NB4 (cell line): ENCODE results near the gene ZNF362.

Experiments
- DNase-seq: peaks from one replicate; pipeline ENCODE4 v3.0.0; 2010; ENCODE audit warnings: low read depth
- H3K4me3 ChIP-seq: one replicate; pipeline ENCODE4 v1.5.1; 2011; ENCODE audit warnings: mild to moderate bottlenecking, low read depth, low read length, moderate library complexity
- MYC ChIP-seq: IDR thresholded peaks from 2 replicates; pipeline ENCODE4 v1.6.1; 2011; ENCODE audit warnings: low read depth, low read length
- POLR2A ChIP-seq: IDR thresholded peaks from 2 replicates; pipeline ENCODE4 v1.6.1; 2011; ENCODE audit warnings: mild to moderate bottlenecking; ENCODE audit not compliant: insufficient read length; ENCODE audit errors: extremely low read depth
- TF ChIP-seq, protein P1 (sequence below): IDR thresholded peaks from one replicate; pipeline ENCODE4 v1.5.1; 2012; ENCODE audit warnings: low read depth, low read length
- TF ChIP-seq, protein P2 (sequence below): IDR thresholded peaks from 2 replicates; pipeline ENCODE4 v1.6.1; 2011; ENCODE audit warnings: low read depth, low read length

ZNF362 gene

DNA sequence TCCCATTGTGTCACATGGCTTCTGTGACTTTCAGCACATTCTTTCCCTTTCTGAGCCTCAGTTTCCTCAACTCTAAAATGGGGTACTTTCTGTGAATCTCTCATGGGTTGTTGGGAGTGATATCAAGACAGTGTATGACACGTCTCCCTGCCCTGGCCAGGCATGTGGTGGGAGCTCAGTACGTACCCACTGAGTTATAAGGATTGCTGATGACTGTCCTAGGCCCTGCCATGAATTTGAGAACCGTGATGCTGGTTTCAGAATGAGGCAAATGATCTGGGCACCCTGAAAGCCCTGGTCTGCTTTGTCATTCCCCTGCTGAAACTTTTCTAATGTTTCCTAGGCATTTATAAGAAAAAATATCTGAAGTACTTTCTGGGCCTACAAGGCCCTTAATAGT is 3.6 kb downstream of the ZNF362 start:
- TF ChIP-seq, protein P1, sequence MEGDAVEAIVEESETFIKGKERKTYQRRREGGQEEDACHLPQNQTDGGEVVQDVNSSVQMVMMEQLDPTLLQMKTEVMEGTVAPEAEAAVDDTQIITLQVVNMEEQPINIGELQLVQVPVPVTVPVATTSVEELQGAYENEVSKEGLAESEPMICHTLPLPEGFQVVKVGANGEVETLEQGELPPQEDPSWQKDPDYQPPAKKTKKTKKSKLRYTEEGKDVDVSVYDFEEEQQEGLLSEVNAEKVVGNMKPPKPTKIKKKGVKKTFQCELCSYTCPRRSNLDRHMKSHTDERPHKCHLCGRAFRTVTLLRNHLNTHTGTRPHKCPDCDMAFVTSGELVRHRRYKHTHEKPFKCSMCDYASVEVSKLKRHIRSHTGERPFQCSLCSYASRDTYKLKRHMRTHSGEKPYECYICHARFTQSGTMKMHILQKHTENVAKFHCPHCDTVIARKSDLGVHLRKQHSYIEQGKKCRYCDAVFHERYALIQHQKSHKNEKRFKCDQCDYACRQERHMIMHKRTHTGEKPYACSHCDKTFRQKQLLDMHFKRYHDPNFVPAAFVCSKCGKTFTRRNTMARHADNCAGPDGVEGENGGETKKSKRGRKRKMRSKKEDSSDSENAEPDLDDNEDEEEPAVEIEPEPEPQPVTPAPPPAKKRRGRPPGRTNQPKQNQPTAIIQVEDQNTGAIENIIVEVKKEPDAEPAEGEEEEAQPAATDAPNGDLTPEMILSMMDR: no peak
- TF ChIP-seq, protein P2, sequence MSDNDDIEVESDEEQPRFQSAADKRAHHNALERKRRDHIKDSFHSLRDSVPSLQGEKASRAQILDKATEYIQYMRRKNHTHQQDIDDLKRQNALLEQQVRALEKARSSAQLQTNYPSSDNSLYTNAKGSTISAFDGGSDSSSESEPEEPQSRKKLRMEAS: no peak
- H3K4me3 ChIP-seq: no peak overlapping the region
- DNase-seq: no peak

DNA sequence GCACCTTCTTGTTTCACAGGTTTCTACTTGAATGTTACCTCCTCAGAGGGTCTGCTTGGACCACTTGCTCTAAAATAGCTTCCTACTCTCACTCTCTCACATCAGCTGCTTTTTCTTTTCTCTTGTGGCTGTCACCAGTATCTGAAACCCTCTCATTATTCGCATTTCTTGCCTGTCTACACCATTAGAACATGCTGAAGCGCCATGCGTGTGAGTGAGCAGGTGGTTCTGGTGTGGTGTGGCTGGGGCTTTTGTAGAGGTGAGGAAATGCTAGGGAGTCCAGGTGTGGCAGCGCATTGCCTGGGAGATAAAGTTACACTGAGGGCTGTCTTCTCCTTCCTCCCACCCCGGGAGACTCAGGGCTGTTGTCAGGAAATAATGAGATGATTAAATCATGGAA is 4.1 kb downstream of the ZNF362 start:
- no peak overlapping the region for H3K4me3 ChIP-seq
- TF ChIP-seq POLR2A (no peak), MYC (no peak)
- TF ChIP-seq, protein P2: no peak
- TF ChIP-seq, protein P1: no peak
- DNase-seq: no peak

DNA sequence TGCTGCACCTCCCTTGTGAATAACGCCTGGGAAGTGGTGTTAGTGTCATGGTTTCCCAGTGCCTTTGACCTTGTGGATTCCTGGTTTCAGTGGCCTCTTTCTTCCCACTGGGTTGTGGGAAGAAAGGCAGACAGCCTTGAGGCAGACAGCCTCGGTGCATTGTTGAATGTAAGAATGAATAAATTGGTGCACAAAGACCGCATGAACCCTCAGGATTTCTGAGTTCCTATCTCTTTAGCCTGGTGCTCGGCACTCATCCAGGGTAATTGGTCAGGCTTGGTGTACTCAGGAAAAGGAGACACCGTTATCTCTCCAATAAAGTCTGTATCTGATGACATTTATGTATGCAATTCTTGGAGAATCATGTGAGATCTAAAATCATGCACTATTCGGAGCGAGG is 5.1 kb downstream of the ZNF362 start:
- TF ChIP-seq, protein P2: no peak
- TF ChIP-seq MYC (no peak), POLR2A (no peak)
- TF ChIP-seq, protein P1: no peak
- DNase-seq: no peak
- no peak overlapping the region for H3K4me3 ChIP-seq

DNA sequence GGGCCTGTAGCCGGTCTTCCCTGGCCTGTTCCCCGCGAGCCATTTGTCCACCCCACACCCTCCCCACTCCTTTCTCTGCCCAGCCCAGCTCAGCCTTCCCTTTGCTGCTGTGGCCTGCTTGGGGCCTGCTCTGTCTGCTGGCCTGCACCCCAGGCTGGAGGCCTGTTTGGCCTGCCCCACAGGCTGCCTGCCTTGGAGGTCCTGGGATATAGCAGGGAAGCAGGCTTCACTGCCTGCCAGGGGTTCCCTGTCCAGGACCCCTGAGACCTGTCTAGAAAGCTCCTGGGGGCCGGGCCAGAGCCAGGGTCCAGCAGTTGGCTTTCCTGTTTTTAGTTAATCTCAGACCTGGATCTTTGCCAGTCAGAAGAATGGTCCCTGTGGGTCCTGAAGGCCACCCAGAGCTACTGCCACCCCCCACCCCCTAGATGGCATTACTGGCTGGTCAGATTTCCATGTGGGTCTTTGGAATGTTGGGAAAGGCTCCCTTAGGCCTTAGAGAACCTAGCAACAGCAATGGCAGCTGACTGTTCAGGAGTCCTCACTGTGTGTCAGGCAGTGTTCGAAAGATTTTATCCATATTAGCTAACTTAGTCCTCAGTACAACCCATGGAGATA is 7.7 kb downstream of the ZNF362 start:
- DNase-seq: no peak
- H3K4me3 ChIP-seq: no peak overlapping the region
- TF ChIP-seq, protein P1: no peak
- no peak for TF ChIP-seq MYC
- TF ChIP-seq, protein P2: no peak

DNA sequence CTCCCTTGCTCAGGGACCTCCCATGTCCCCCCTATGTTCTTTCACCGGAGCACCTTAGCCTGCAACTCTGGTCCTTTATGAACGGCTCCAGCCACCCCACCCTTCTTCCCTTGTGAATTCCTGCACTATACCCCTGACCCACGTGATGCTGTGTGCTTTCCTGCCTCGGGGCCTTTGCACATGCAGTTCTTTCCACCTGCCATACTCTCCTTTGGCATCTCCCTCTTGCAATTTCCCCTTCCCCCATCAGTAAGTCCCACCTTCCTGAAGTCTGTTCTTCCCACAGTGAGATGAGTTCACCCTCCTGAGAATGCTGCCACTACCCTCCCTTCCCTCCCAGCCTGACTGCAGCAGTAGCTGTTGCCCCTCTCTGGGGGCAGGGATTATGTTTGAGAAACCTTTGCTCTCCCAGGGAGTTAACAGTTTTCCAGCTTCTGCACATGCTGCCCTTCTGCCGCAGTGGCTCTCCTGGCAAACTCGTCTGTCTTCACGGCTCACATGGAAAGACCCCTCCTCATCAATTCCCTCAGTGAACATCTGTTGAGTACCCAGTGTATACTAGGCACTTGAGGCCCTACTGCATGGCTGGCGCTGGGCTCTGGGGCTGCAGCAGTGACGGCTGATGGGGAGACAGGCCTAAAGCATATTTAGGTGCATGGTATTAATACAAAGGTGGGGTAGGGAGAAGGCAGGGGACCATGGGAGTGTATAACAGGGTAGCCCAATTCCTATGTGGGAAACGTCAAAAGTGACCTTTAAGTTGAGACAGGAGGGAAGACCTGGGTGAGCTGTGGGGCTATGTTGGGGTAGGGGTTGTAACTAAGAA is 9.7 kb downstream of the ZNF362 start:
- no peak for DNase-seq
- TF ChIP-seq MYC (no peak), POLR2A (no peak)
- TF ChIP-seq, protein P2: no peak
- TF ChIP-seq, protein P1: no peak
- no peak overlapping the region for H3K4me3 ChIP-seq
